Activated T-cell treated with anti-CD3 and anti-CD28 coated beads, Interleukin-2, amount 50 U/mL, for 72 hours (primary cell): ENCODE measurements around the gene ERLEC1. TPM values are rescaled to one million over a fixed set of nuclear protein-coding genes. Genes with fewer than 3 reads are reported as not detected.

Experiments
- ATAC-seq, 2 donors: fragments of 150-1000 bp; cut with Tn5 transposase; replicated peaks in 1 of 2; 2 replicates each; pipeline ENCODE4 v1.10.0; 2021; ENCODE audit warnings: moderate library complexity in 2 of 2, mild to moderate bottlenecking in 1 of 2
- DNase-seq, 2 donors: peaks; one replicate each; pipeline ENCODE4 v3.0.0; 2021 to 2022; ENCODE audit warnings: mixed read lengths in 1 of 2
- H3K27ac Mint-ChIP-seq: one replicate; pipeline ENCODE4 v1.8.0; 2022; ENCODE audit warnings: mild to moderate bottlenecking, moderate library complexity, mixed read lengths
- H3K27me3 Mint-ChIP-seq: one replicate; pipeline ENCODE4 v1.8.0; 2022; ENCODE audit warnings: low read depth, mixed read lengths
- H3K36me3 Mint-ChIP-seq, 2 donors: one replicate each; pipeline ENCODE4 v1.8.0; 2022; ENCODE audit warnings: mixed read lengths in 2 of 2, mild to moderate bottlenecking in 1 of 2; ENCODE audit not compliant: insufficient read depth in 2 of 2
- H3K4me1 Mint-ChIP-seq: one replicate; pipeline ENCODE4 v1.8.0; 2022; ENCODE audit warnings: low read depth, mixed read lengths
- H3K4me3 Mint-ChIP-seq, 2 donors: one replicate each; pipeline ENCODE4 v1.8.0; 2022; ENCODE audit warnings: mild to moderate bottlenecking in 2 of 2, mixed read lengths in 2 of 2, moderate library complexity in 2 of 2
- H3K9me3 Mint-ChIP-seq, 2 donors: one replicate each; pipeline ENCODE4 v1.8.0; 2022; ENCODE audit warnings: mixed read lengths in 2 of 2
- total RNA-seq, 2 donors: library from RNA; stranded (reverse); gene quantifications; one replicate each; pipeline ENCODE4 v1.2.3, GENCODE V29; 2022

The ERLEC1 gene
- total RNA-seq, 2 donors from 2014 or later = 24.4 to 31.4 TPM

GRCh38 chr2:53856272-53856671, 69.4 kb downstream of the ERLEC1 start:
- Mint-ChIP-seq H3K9me3 (no peaks in the 10 kb centered on the region), H3K4me3 (no peak overlapping the region), H3K36me3 (no peaks in the 10 kb centered on the region), H3K27ac (no peak overlapping the region), H3K27me3 (no peaks in the 10 kb centered on the region), H3K4me1 (peaks cover 9% of the 10 kb centered on the region)
- ATAC-seq = no peak
- DNase-seq = no peak

GRCh38 chr2:53859206-53860181, 72.7 kb downstream of the ERLEC1 start, which contains the start of gene GPR75:
TSS of gene GPR75 (minus strand) at chr2:53859967. CDS start at chr2:53854756, 5,211 bp downstream.
- Mint-ChIP-seq H3K4me3 (no peak within 1 kb of the TSS), H3K27me3 (no peaks in the 10 kb centered on the region), H3K27ac (no peak within 1 kb of the TSS), H3K36me3 (no peaks in the 10 kb centered on the region), H3K9me3 (no peaks in the 10 kb centered on the region), H3K4me1 (peaks cover 13% of the 10 kb centered on the region)
- DNase-seq (no peak), ATAC-seq (no peak)

- no peak for ATAC-seq
- Mint-ChIP-seq H3K4me1 (peaks cover 12% of the 10 kb centered on the region), H3K27me3 (no peaks in the 10 kb centered on the region), H3K36me3 (peaks cover 2 to 11% of the 10 kb centered on the region in 2 donors), H3K4me3 (no peak overlapping the region), H3K27ac (no peak overlapping the region), H3K9me3 (no peaks in the 10 kb centered on the region)
- DNase-seq = no peak
Observed at GRCh38 chr2:53861824-53862223, 75.0 kb downstream of the ERLEC1 start.

- DNase-seq (no peak), ATAC-seq (no peak)
- H3K9me3 Mint-ChIP-seq = no peaks in the 10 kb centered on the region
- H3K27me3 Mint-ChIP-seq = no peaks in the 10 kb centered on the region
- peaks cover 5 to 11% of the 10 kb centered on the region in 2 donors for H3K36me3 Mint-ChIP-seq
- no peak overlapping the region for H3K27ac Mint-ChIP-seq
- no peak overlapping the region for H3K4me3 Mint-ChIP-seq
- peaks cover 12% of the 10 kb centered on the region for H3K4me1 Mint-ChIP-seq
Observed at GRCh38 chr2:53863538-53864227, 76.8 kb downstream of the ERLEC1 start.

GRCh38 chr2:53865264-53865663, 78.4 kb downstream of the ERLEC1 start:
- Mint-ChIP-seq H3K36me3 (peaks cover 5 to 11% of the 10 kb centered on the region in 2 donors), H3K9me3 (no peaks in the 10 kb centered on the region), H3K27ac (no peak overlapping the region), H3K27me3 (no peaks in the 10 kb centered on the region), H3K4me3 (no peak overlapping the region), H3K4me1 (peaks cover 12% of the 10 kb centered on the region)
- no peak for DNase-seq
- no peak for ATAC-seq

GRCh38 chr2:53865962-53866361, 79.1 kb downstream of the ERLEC1 start:
- no peak overlapping the region for H3K27ac Mint-ChIP-seq
- H3K4me1 Mint-ChIP-seq = peaks cover 12% of the 10 kb centered on the region
- no peaks in the 10 kb centered on the region for H3K27me3 Mint-ChIP-seq
- ATAC-seq = no peak
- H3K9me3 Mint-ChIP-seq = no peaks in the 10 kb centered on the region
- no peak for DNase-seq
- no peak overlapping the region for H3K4me3 Mint-ChIP-seq
- H3K36me3 Mint-ChIP-seq = peaks cover 5 to 11% of the 10 kb centered on the region in 2 donors

GRCh38 chr2:53867169-53867568, 80.3 kb downstream of the ERLEC1 start:
- ATAC-seq = no peak
- Mint-ChIP-seq H3K9me3 (no peaks in the 10 kb centered on the region), H3K27ac (no peak overlapping the region), H3K27me3 (no peaks in the 10 kb centered on the region), H3K4me3 (no peak overlapping the region), H3K36me3 (peaks cover 5 to 11% of the 10 kb centered on the region in 2 donors), H3K4me1 (peaks cover 5% of the 10 kb centered on the region)
- DNase-seq = no peak

- no peak for DNase-seq
- ATAC-seq = no peak
- no peak overlapping the region for H3K4me3 Mint-ChIP-seq
- H3K27me3 Mint-ChIP-seq = no peaks in the 10 kb centered on the region
- no peak overlapping the region for H3K27ac Mint-ChIP-seq
- peaks cover 1% of the 10 kb centered on the region for H3K4me1 Mint-ChIP-seq
- H3K9me3 Mint-ChIP-seq = no peaks in the 10 kb centered on the region
- H3K36me3 Mint-ChIP-seq = peaks cover 5 to 11% of the 10 kb centered on the region in 2 donors
Observed at GRCh38 chr2:53867773-53868172, 80.9 kb downstream of the ERLEC1 start.

Other genes with a start within 250 kb of the ERLEC1 start
- gene CHAC2, start 19.2 kb upstream of the ERLEC1 start, total RNA-seq = 10 to 100 TPM in 1 of 2 donors, 1 to 10 TPM in 1; 9.4 to 12.5 TPM
- 10 to 100 TPM; 29.6 to 31.7 TPM for gene ASB3, start 91 bp upstream of the ERLEC1 start, total RNA-seq
- 1 to 10 TPM; 1.0 to 1.2 TPM for gene GPR75, start 72.9 kb downstream of the ERLEC1 start, total RNA-seq
- gene PSME4, start 183.9 kb downstream of the ERLEC1 start, total RNA-seq = 10 to 100 TPM; 36.9 to 39.5 TPM